Caco-2 (cell line): ENCODE results near the gene CFAP126. TPM values are rescaled to one million over a fixed set of nuclear protein-coding genes. Genes with fewer than 3 reads are reported as not detected.
"Not testable (repeated sequence)": the region's sequence is repeated elsewhere in the genome, so short reads cannot be mapped to it uniquely, and the experiment has no call there.

ENCODE experiments used
- BruUV-seq: library from RNA; stranded (reverse); fragments of 400-500 nt; replicated peaks from 2 replicates; lab custom pipeline; 2021; lab: Mats Ljungman, UMichigan
- CTCF ChIA-PET: fragments of 300-600 bp; sonication (Branson Sonifier 250); formaldehyde crosslinking; loops from one replicate; lab custom pipeline; 2022; ENCODE audit warnings: antibody characterized with exemption; lab: Charles Lee
- POLR2A ChIA-PET: fragments of 300-600 bp; sonication (Branson Sonifier 250); formaldehyde crosslinking; loops from one replicate; lab custom pipeline; 2022; ENCODE audit warnings: antibody characterized with exemption; lab: Charles Lee
- DNase-seq, 2 experiments: peaks; one replicate each; pipeline versions ENCODE4 v3.0.0 to v3.0.0-alpha.2; 2020 to 2022
- H3K27me3 ChIP-seq: replicated peaks from 2 replicates; pipeline ENCODE4 v1.6.0; 2011; ENCODE audit warnings: low read length; ENCODE audit not compliant: control insufficient read depth, insufficient read depth
- H3K36me3 ChIP-seq: 2 replicates; pipeline ENCODE4 v1.5.1; 2011; ENCODE audit warnings: low read length; ENCODE audit not compliant: control insufficient read depth, insufficient read depth
- H3K4me1 ChIP-seq: fragments of 250-450 bp; sonication (Bioruptor Pico); 2 replicates; pipeline ENCODE4 v1.5.1; 2020; ENCODE audit warnings: mild to moderate bottlenecking
- H3K4me3 ChIP-seq: 2 replicates; pipeline ENCODE4 v1.5.1; 2011; ENCODE audit warnings: low read depth, mild to moderate bottlenecking, control low read depth, low read length
- H3K9me3 ChIP-seq: fragments of 250-450 bp; sonication (Bioruptor Pico); 2 replicates; pipeline ENCODE4 v1.5.1; 2020; ENCODE audit warnings: mild to moderate bottlenecking, moderate library complexity
- H3K27ac Mint-ChIP-seq: one replicate; pipeline ENCODE4 v1.8.0; 2022; ENCODE audit warnings: mixed read lengths; ENCODE audit not compliant: unreplicated experiment
- H3K27me3 Mint-ChIP-seq: one replicate; pipeline ENCODE4 v1.8.0; 2022; ENCODE audit warnings: mixed read lengths; ENCODE audit not compliant: insufficient read depth, unreplicated experiment
- H3K36me3 Mint-ChIP-seq: one replicate; pipeline ENCODE4 v1.8.0; 2022; ENCODE audit warnings: mild to moderate bottlenecking, mixed read lengths; ENCODE audit not compliant: insufficient read depth, unreplicated experiment
- H3K4me1 Mint-ChIP-seq: one replicate; pipeline ENCODE4 v1.8.0; 2022; ENCODE audit warnings: low read depth, mixed read lengths; ENCODE audit not compliant: unreplicated experiment
- H3K4me3 Mint-ChIP-seq: one replicate; pipeline ENCODE4 v1.8.0; 2022; ENCODE audit warnings: mild to moderate bottlenecking, moderate library complexity, mixed read lengths; ENCODE audit not compliant: unreplicated experiment
- H3K9me3 Mint-ChIP-seq: one replicate; pipeline ENCODE4 v1.8.0; 2022; ENCODE audit warnings: mixed read lengths; ENCODE audit not compliant: unreplicated experiment
- intact Hi-C: fragments of 100-400 bp; cut with micrococcal nuclease; formaldehyde crosslinking; loops from one replicate; pipeline ENCODE4 v1.10.0; 2022; ENCODE audit not compliant: unreplicated experiment
- total RNA-seq: library from RNA; stranded (reverse); gene quantifications from 2 replicates; pipeline ENCODE4 v1.2.3, GENCODE V29; 2022
- TF ChIP-seq, protein P1 (sequence below), 2 experiments: fragments of 200-600 bp in 1 of 2; IDR thresholded peaks; 1 replicate in 1 of 2; 2 replicates in 1 of 2; pipeline versions ENCODE4 v1.5.1 to v1.8.0; 2011 to 2022; ENCODE audit warnings: antibody characterized with exemption in 1 of 2, control low read depth in 1 of 2, inconsistent platforms in 1 of 2, low read depth in 1 of 2, low read length in 1 of 2, mild to moderate bottlenecking in 1 of 2, moderate library complexity in 1 of 2; ENCODE audit not compliant: insufficient read depth in 1 of 2, severe bottlenecking in 1 of 2, unreplicated experiment in 1 of 2

Gene CFAP126
- total RNA-seq, 1 experiment from 2014 or later: not detected

DNA sequence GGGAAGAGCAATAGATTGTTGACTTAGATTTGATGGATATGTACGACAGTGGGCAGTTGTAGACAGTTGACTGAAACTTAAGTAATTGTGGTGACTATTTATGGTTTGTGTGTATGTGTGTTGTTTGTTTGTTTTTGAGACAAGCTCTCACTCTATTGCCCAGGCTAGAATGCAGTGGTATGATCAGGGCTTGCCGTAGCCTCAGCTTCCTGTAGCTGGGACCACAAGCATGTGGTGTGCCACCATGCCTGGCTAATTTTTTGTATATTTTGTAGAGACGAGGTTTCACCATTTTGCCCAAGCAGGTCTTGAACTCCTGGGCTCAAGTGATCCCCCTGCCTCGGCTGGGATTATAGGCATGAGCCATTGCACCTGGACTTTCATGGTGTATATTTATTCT, 43.7 kb downstream of the CFAP126 start:
- Histone ChIP-seq H3K4me1 (no peaks in the 10 kb centered on the region), H3K27me3 (no peaks in the 10 kb centered on the region), H3K9me3 (no peaks in the 10 kb centered on the region), H3K36me3 (no peaks in the 10 kb centered on the region; the same call in 1 of the 2 replicates), H3K4me3 (no peak overlapping the region)
- Mint-ChIP-seq H3K36me3 (peaks cover 62% of the 10 kb centered on the region), H3K9me3 (no peaks in the 10 kb centered on the region), H3K4me1 (peaks cover 7% of the 10 kb centered on the region), H3K27me3 (no peaks in the 10 kb centered on the region), H3K27ac (no peak overlapping the region), H3K4me3 (no peak overlapping the region)
- no TSS peak for BruUV-seq
- TF ChIP-seq, protein P1, sequence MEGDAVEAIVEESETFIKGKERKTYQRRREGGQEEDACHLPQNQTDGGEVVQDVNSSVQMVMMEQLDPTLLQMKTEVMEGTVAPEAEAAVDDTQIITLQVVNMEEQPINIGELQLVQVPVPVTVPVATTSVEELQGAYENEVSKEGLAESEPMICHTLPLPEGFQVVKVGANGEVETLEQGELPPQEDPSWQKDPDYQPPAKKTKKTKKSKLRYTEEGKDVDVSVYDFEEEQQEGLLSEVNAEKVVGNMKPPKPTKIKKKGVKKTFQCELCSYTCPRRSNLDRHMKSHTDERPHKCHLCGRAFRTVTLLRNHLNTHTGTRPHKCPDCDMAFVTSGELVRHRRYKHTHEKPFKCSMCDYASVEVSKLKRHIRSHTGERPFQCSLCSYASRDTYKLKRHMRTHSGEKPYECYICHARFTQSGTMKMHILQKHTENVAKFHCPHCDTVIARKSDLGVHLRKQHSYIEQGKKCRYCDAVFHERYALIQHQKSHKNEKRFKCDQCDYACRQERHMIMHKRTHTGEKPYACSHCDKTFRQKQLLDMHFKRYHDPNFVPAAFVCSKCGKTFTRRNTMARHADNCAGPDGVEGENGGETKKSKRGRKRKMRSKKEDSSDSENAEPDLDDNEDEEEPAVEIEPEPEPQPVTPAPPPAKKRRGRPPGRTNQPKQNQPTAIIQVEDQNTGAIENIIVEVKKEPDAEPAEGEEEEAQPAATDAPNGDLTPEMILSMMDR (IDR thresholded peaks at IDR 0.05; ENCODE audit: insufficient read depth in 1 of 2, low read depth in 1 of 2, low read length in 1 of 2, severe bottlenecking in 1 of 2, unreplicated experiment in 1 of 2): no peak
- DNase-seq: no peak
- POLR2A ChIA-PET: no interaction called here
- intact Hi-C loops: no loop called here
- CTCF ChIA-PET: no interaction called here

DNA sequence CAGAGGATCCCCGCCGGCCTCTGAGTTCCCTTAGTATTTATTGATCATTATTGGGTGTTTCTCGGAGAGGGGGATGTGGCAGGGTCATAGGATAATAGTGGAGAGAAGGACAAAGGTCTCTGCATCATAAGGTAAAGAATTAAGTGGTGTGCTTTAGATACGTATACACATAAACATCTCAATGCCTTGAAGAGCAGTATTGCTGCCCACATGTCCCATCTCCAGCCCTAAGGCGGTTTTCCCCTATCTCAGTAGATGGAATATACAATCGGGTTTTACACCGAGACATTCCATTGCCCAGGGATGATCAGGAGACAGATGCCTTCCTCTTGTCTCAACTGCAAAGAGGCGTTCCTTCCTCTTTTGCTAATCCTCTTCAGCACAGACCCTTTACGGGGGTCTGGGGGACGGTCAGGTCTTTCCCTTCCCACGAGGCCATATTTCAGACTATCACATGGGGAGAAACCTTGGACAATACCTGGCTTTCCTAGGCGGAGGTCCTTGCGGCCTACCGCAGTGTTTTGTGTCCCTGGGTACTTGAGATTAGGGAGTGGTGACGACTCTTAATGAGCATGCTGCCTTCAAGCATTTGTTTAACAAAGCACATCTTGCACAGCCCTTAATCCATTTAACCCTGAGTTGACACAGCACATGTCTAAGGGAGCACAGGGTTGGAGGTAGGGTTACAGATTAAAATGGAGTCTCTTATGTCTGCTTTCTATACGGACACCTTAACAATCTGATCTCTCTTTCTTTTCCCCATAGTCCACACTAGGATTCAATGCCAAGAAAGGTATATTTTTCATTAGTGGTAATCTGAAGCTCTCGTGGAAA, 51.6 kb downstream of the CFAP126 start:
- DNase-seq, H3K27me3 Mint-ChIP-seq, H3K27me3 ChIP-seq, H3K27ac Mint-ChIP-seq, H3K36me3 ChIP-seq, BruUV-seq, H3K9me3 ChIP-seq, H3K4me3 Mint-ChIP-seq, intact Hi-C loops, H3K4me1 Mint-ChIP-seq, CTCF ChIA-PET, H3K9me3 Mint-ChIP-seq, H3K4me3 ChIP-seq, H3K4me1 ChIP-seq: not testable (repeated sequence)
- H3K36me3 Mint-ChIP-seq: peaks cover 18% of the 10 kb centered on the region
- POLR2A ChIA-PET: interaction anchor here (0.7 to 0.8 kb wide), 2 partner anchors 83 to 91 kb away, joined by 3 to 7 read pairs; partner anchors contain the start of gene TOMM40L

Other genes with a start within 250 kb of the CFAP126 start
- 80.0 and 88.0 TPM in 2 replicates for gene PFDN2, start 249.8 kb downstream of the CFAP126 start, total RNA-seq
- 41.8 and 42.1 TPM in 2 replicates for gene NIT1, start 249.8 kb downstream of the CFAP126 start, total RNA-seq
- gene DEDD, start 235.2 kb downstream of the CFAP126 start, total RNA-seq: 33.8 and 37.0 TPM in 2 replicates
- 98.2 and 105 TPM in 2 replicates for gene UFC1, start 213.9 kb downstream of the CFAP126 start, total RNA-seq
- gene USP21, start 208.4 kb downstream of the CFAP126 start, total RNA-seq: 38.2 and 39.8 TPM in 2 replicates
- 25.0 and 25.4 TPM in 2 replicates for gene PPOX, start 201.4 kb downstream of the CFAP126 start, total RNA-seq
- 39.6 and 48.1 TPM in 2 replicates for gene B4GALT3, start 190.4 kb downstream of the CFAP126 start, total RNA-seq
- 0.23 and 0.32 TPM in 2 replicates for gene ADAMTS4, start 168.8 kb downstream of the CFAP126 start, total RNA-seq
- 110 and 115 TPM in 2 replicates for gene NDUFS2, start 165.5 kb downstream of the CFAP126 start, total RNA-seq
- gene FCER1G, start 152.6 kb downstream of the CFAP126 start, total RNA-seq: 1.5 and 2.6 TPM in 2 replicates
- 711 and 784 TPM in 2 replicates for gene APOA2, start 144.2 kb downstream of the CFAP126 start, total RNA-seq
- gene TOMM40L, start 141.8 kb downstream of the CFAP126 start, total RNA-seq: 23.1 and 24.0 TPM in 2 replicates
- not detected in 2 replicates for gene NR1I3, start 129.7 kb downstream of the CFAP126 start, total RNA-seq
- 2.5 and 3.3 TPM in 2 replicates for gene PCP4L1, start 109.1 kb downstream of the CFAP126 start, total RNA-seq
- 0.20 and 0.23 TPM in 2 replicates for gene MPZ, start 57.9 kb downstream of the CFAP126 start, total RNA-seq
- gene SDHC, start 53.5 kb downstream of the CFAP126 start, total RNA-seq: 261 and 268 TPM in 2 replicates
- not detected in 2 replicates for gene FCGR2A, start 137.6 kb upstream of the CFAP126 start, total RNA-seq
- gene HSPA6, start 156.7 kb upstream of the CFAP126 start, total RNA-seq: 0.32 and 0.60 TPM in 2 replicates
- not detected in 2 replicates for gene FCGR3A, start 181.9 kb upstream of the CFAP126 start, total RNA-seq